ENCODE data around the gene GRIA3.

Gene GRIA3

DNA sequence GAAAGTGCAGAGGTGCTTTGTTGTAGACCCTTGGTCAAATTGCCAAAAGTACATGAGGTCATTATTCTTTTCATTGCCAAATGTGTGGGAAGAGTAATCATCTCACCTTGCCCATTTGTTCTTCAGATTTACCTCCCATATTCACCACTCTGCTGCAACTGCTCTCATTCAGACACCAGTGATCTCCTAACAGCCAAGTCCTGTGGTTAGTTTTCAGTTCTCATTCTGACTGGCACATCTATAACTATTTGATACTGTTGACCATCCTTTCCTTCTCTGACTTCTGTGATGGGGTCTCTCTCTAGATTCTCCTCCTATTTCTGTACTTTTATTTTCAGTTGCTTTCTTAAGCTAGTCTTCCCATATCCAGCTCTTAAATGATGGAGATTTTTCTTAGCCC is 39.8 kb downstream of the GRIA3 start:
- H3K27me3 ChIP-seq (ENCODE audit: insufficient read depth, low read depth, severe bottlenecking): no peaks in the 10 kb centered on the region
- DNase-seq: no peak
- H3K27ac ChIP-seq: no peak overlapping the region
- H3K4me3 ChIP-seq (ENCODE audit: low read depth, low read length): no peak overlapping the region
- TF ChIP-seq, protein P1, sequence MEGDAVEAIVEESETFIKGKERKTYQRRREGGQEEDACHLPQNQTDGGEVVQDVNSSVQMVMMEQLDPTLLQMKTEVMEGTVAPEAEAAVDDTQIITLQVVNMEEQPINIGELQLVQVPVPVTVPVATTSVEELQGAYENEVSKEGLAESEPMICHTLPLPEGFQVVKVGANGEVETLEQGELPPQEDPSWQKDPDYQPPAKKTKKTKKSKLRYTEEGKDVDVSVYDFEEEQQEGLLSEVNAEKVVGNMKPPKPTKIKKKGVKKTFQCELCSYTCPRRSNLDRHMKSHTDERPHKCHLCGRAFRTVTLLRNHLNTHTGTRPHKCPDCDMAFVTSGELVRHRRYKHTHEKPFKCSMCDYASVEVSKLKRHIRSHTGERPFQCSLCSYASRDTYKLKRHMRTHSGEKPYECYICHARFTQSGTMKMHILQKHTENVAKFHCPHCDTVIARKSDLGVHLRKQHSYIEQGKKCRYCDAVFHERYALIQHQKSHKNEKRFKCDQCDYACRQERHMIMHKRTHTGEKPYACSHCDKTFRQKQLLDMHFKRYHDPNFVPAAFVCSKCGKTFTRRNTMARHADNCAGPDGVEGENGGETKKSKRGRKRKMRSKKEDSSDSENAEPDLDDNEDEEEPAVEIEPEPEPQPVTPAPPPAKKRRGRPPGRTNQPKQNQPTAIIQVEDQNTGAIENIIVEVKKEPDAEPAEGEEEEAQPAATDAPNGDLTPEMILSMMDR (IDR thresholded peaks at IDR 0.05; ENCODE audit: low read depth, low read length): no peak
- no peaks in the 10 kb centered on the region for H3K9me3 ChIP-seq (ENCODE audit: severe bottlenecking)
- no peaks in the 10 kb centered on the region for H3K36me3 ChIP-seq

DNA sequence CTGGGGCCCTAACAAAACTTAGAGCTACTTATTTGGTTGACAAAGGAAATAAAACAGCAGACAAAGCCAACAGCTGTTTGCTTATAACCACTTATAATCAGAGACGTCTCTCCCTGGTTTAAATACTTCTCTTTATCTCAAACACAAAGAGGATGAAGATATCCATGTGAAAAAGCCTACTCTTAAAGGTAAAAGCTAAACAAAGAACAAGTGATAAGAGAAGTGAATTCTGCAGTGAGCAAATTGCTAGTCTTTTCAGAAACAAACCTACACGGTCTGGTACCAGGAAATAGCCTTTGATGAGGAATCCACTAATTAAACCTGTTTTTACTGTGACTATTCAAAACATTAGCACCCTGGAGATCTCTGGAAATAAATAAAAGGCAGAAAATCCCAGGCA is 46.7 kb downstream of the GRIA3 start:
- DNase-seq: no peak
- no peak overlapping the region for H3K27ac ChIP-seq
- no peaks in the 10 kb centered on the region for H3K36me3 ChIP-seq
- no peaks in the 10 kb centered on the region for H3K9me3 ChIP-seq (ENCODE audit: severe bottlenecking)
- H3K27me3 ChIP-seq (ENCODE audit: insufficient read depth, low read depth, severe bottlenecking): no peaks in the 10 kb centered on the region
- H3K4me3 ChIP-seq (ENCODE audit: low read depth, low read length): no peak overlapping the region
- TF ChIP-seq, protein P1 (IDR thresholded peaks at IDR 0.05; ENCODE audit: low read depth, low read length): no peak

DNA sequence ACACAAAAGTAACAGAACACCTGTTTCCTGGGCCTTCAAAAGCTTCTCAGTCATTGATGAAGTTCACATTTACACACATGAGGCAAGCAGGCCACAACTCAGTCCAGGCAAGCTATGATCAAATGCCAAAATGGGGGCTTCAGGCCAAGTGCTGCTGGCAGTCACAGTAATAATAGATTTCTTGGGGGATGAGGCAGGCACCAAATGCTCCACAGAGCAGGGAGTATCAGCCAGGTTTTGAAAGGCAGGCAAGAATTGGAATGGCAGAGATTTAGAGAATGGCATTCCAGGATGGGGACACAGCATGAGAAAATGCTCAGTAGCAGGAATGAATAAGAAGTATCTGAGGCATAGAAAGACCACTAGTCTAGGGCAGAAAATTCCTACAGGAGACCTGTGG is 52.8 kb downstream of the GRIA3 start:
- TF ChIP-seq, protein P1 (IDR thresholded peaks at IDR 0.05; ENCODE audit: low read depth, low read length): no peak
- DNase-seq: no peak
- H3K36me3 ChIP-seq: no peaks in the 10 kb centered on the region

DNA sequence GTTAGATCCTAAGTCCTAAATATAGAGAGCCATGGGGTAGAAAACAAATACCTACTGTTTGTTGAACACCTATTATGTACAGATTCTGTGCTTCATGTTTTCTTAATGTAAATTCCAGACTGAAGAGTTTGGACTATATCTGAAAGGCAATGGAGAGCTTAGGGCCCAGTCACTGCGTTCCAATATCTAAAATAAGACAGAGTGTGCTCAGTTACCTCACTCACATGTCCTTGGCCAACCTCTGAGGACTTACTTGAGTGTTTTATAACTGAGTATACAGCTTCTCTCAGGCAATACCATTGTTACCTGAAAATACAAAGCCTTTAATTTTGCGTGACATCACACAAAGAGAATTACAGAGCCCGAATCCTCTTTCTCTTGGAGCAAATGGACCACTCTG is 53.2 kb downstream of the GRIA3 start:
- H3K27me3 ChIP-seq (ENCODE audit: insufficient read depth, low read depth, severe bottlenecking): no peaks in the 10 kb centered on the region
- TF ChIP-seq, protein P1 (IDR thresholded peaks at IDR 0.05; ENCODE audit: low read depth, low read length): no peak
- H3K36me3 ChIP-seq: no peaks in the 10 kb centered on the region
- no peak for DNase-seq
- no peak overlapping the region for H3K4me3 ChIP-seq (ENCODE audit: low read depth, low read length)
- H3K9me3 ChIP-seq (ENCODE audit: severe bottlenecking): no peaks in the 10 kb centered on the region
- no peak overlapping the region for H3K27ac ChIP-seq

More for the DNA sequence above, 52.8 kb downstream of the GRIA3 start:
- no peak overlapping the region for H3K4me3 ChIP-seq (ENCODE audit: low read depth, low read length)
- H3K27ac ChIP-seq: no peak overlapping the region
- H3K9me3 ChIP-seq (ENCODE audit: severe bottlenecking): no peaks in the 10 kb centered on the region
- H3K27me3 ChIP-seq (ENCODE audit: insufficient read depth, low read depth, severe bottlenecking): no peaks in the 10 kb centered on the region

DNA sequence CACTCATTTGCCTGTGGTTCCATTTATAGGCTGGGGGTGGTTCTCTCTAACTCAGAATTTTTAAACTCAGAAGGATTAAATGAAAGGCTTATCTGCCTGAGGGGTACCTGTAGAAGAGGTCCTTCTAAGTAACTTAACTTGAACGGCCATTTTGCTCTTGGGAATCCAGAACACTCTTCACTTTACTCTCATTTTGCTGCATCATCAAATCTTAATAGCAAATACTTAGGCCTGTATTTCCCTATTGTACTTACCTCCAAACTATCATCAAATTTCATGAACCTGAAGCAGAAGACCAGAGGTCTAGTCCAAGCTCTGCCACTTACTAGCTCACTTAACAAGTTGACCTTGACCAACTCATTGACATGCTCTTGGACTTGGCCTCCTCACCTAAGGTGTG is 70.4 kb downstream of the GRIA3 start:
- Histone ChIP-seq H3K27ac (no peak overlapping the region), H3K27me3 (ENCODE audit: insufficient read depth, low read depth, severe bottlenecking) (no peaks in the 10 kb centered on the region), H3K36me3 (no peaks in the 10 kb centered on the region), H3K9me3 (ENCODE audit: severe bottlenecking) (no peaks in the 10 kb centered on the region), H3K4me3 (ENCODE audit: low read depth, low read length) (no peak overlapping the region)
- TF ChIP-seq, protein P1 (IDR thresholded peaks at IDR 0.05; ENCODE audit: low read depth, low read length): no peak
- DNase-seq: no peak

DNA sequence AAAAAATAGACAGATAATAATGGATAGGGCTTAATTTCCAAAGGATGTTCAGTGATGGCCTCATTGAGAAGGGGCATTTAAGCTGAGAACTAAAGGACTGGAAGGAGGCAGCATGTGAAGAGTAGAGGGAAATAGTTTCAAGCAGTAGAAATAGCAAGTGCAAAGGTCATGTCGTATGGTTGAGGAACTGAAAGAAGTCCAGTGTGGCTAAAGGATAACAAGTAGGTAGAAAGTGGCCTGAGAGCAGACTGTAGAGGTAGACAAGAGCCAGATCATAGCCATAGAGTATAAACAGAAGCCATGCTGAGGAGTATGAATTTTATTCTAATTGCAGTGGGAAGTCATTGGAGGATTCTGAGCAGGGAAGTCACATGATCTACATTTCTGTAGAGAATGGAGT is 72.3 kb downstream of the GRIA3 start:
- TF ChIP-seq, protein P1 (IDR thresholded peaks at IDR 0.05; ENCODE audit: low read depth, low read length): no peak
- Histone ChIP-seq H3K4me3 (ENCODE audit: low read depth, low read length) (no peak overlapping the region), H3K9me3 (ENCODE audit: severe bottlenecking) (no peaks in the 10 kb centered on the region), H3K27ac (no peak overlapping the region), H3K27me3 (ENCODE audit: insufficient read depth, low read depth, severe bottlenecking) (no peaks in the 10 kb centered on the region), H3K36me3 (no peaks in the 10 kb centered on the region)
- DNase-seq: no peak

All from WERI-Rb-1 (cell line).